H1 (cell line): Measurements from ENCODE around the gene TMBIM6. TPM values are rescaled to one million over a fixed set of nuclear protein-coding genes. Genes with fewer than 3 reads are reported as not detected.

Source experiments
- CTCF ChIA-PET: fragments of 300-600 bp; sonication (Branson Sonifier 250); formaldehyde crosslinking; loops from one replicate; lab custom pipeline; 2021; ENCODE audit not compliant: partially characterized antibody; lab: Charles Lee
- POLR2A ChIA-PET: fragments of 300-600 bp; sonication (Branson Sonifier 250); formaldehyde crosslinking; loops from one replicate; lab custom pipeline; 2021; ENCODE audit warnings: inconsistent platforms; ENCODE audit not compliant: partially characterized antibody; lab: Charles Lee
- DNase-seq, 2 experiments: peaks; one replicate each; pipeline versions ENCODE4 v3.0.0 to v3.0.0-alpha.2; 2010 to 2022; ENCODE audit warnings: low spot score in 2 of 2, low read depth in 1 of 2, mixed read lengths in 1 of 2
- FAIRE-seq: peaks from 2 replicates; lab custom pipeline; 2011; peaks lifted over from hg19 to GRCh38; lab: Jason Lieb, UNC
- H2AFZ ChIP-seq: 2 replicates; pipeline ENCODE4 v1.8.1; 2012; ENCODE audit warnings: low read length, inconsistent platforms
- H2AK5ac ChIP-seq: 2 replicates; pipeline ENCODE4 v1.6.1; 2013; ENCODE audit warnings: low read depth, low read length
- H2BK120ac ChIP-seq: replicated peaks from 2 replicates; pipeline ENCODE3; 2013; ENCODE audit warnings: low read depth, low read length, inconsistent platforms
- H2BK12ac ChIP-seq: 2 replicates; pipeline ENCODE4 v1.6.1; 2013; ENCODE audit warnings: low read depth, low read length
- H2BK15ac ChIP-seq: 2 replicates; pipeline ENCODE4 v1.6.1; 2013; ENCODE audit warnings: low read length
- H2BK20ac ChIP-seq: 2 replicates; pipeline ENCODE4 v1.6.1; 2013; ENCODE audit warnings: low read length
- H2BK5ac ChIP-seq: 2 replicates; pipeline ENCODE4 v1.6.1; 2013; ENCODE audit warnings: low read depth, low read length
- H3K14ac ChIP-seq: 2 replicates; pipeline ENCODE4 v1.6.1; 2013; ENCODE audit warnings: inconsistent platforms; ENCODE audit not compliant: insufficient read length
- H3K18ac ChIP-seq: 2 replicates; pipeline ENCODE4 v1.6.1; 2013; ENCODE audit warnings: low read length; ENCODE audit errors: extremely low read depth
- H3K23ac ChIP-seq: 2 replicates; pipeline ENCODE4 v1.6.1; 2013; ENCODE audit warnings: inconsistent platforms; ENCODE audit not compliant: insufficient read length
- H3K23me2 ChIP-seq: 2 replicates; pipeline ENCODE4 v1.6.1; 2013; ENCODE audit warnings: low read depth, low read length
- H3K27ac ChIP-seq: 2 replicates; pipeline ENCODE4 v1.6.1; 2011; ENCODE audit warnings: low read depth, low read length, inconsistent platforms
- H3K27me3 ChIP-seq, 4 experiments: replicated peaks in 1 of 4; 1 replicate in 1 of 4; 2 replicates in 3 of 4; pipeline versions ENCODE4 v1.6.1 to v1.8.1; 2011 to 2013; ENCODE audit warnings: low read length in 3 of 4, mild to moderate bottlenecking in 3 of 4, inconsistent platforms in 2 of 4, mixed read lengths in 2 of 4, moderate library complexity in 1 of 4; ENCODE audit not compliant: control insufficient read depth in 3 of 4, insufficient read depth in 3 of 4; ENCODE audit errors: extremely low read depth in 1 of 4
- H3K36me3 ChIP-seq, 4 experiments: 2 replicates each; pipeline versions ENCODE4 v1.6.1 to v1.8.1; 2011 to 2013; ENCODE audit warnings: mild to moderate bottlenecking in 4 of 4, low read length in 3 of 4, moderate library complexity in 2 of 4, control low read depth in 1 of 4, inconsistent platforms in 1 of 4; ENCODE audit not compliant: insufficient read depth in 4 of 4, control insufficient read depth in 2 of 4
- H3K4ac ChIP-seq: replicated peaks from 2 replicates; pipeline ENCODE3; 2013; ENCODE audit warnings: low read length, low read depth, mixed read lengths, inconsistent platforms; ENCODE audit not compliant: insufficient read length
- H3K4me1 ChIP-seq, 4 experiments: replicated peaks in 1 of 4; 1 replicate in 1 of 4; 2 replicates in 3 of 4; pipeline versions ENCODE4 v1.6.1 to v1.8.1; 2011 to 2013; ENCODE audit warnings: low read length in 3 of 4, inconsistent platforms in 2 of 4, mixed read lengths in 1 of 4; ENCODE audit not compliant: insufficient read depth in 4 of 4, control insufficient read depth in 3 of 4
- H3K4me2 ChIP-seq, 2 experiments: 2 replicates each; pipeline versions ENCODE4 v1.6.1 to v1.8.1; 2011 to 2013; ENCODE audit warnings: low read depth in 2 of 2, low read length in 2 of 2, control low read depth in 1 of 2, inconsistent platforms in 1 of 2, mild to moderate bottlenecking in 1 of 2; ENCODE audit not compliant: insufficient read depth in 1 of 2
- H3K4me3 ChIP-seq, 4 experiments: fragments of 200-600, 300-600 bp in 1 of 4; sonication (generic), shearing (Covaris generic), sonication (Bioruptor Twin) in 1 of 4; 2 replicates each; pipeline versions ENCODE4 v1.5.1 to v1.8.1; 2011 to 2016; ENCODE audit warnings: low read length in 4 of 4, low read depth in 3 of 4, control low read depth in 2 of 4, inconsistent platforms in 2 of 4, mild to moderate bottlenecking in 2 of 4, mixed read lengths in 1 of 4, moderate library complexity in 1 of 4; ENCODE audit not compliant: insufficient read depth in 2 of 4; ENCODE audit errors: extremely low read depth in 1 of 4
- H3K56ac ChIP-seq: replicated peaks from 2 replicates; pipeline ENCODE3; 2013; ENCODE audit warnings: low read depth, mild to moderate bottlenecking, mixed read lengths, low read length, inconsistent platforms; ENCODE audit not compliant: insufficient read length
- H3K79me1 ChIP-seq: 2 replicates; pipeline ENCODE4 v1.6.1; 2013; ENCODE audit warnings: low read depth, low read length, control low read depth
- H3K79me2 ChIP-seq, 2 experiments: 2 replicates each; pipeline versions ENCODE4 v1.6.1 to v1.8.1; 2012 to 2013; ENCODE audit warnings: low read length in 2 of 2, mild to moderate bottlenecking in 2 of 2, inconsistent platforms in 1 of 2; ENCODE audit not compliant: insufficient read depth in 2 of 2, control insufficient read depth in 1 of 2
- H3K9ac ChIP-seq, 4 experiments: replicated peaks in 1 of 4; 1 replicate in 1 of 4; 2 replicates in 3 of 4; pipeline versions ENCODE4 v1.6.1 to v1.8.1; 2011 to 2013; ENCODE audit warnings: low read depth in 3 of 4, low read length in 3 of 4, control low read depth in 2 of 4, mild to moderate bottlenecking in 2 of 4, moderate library complexity in 2 of 4, inconsistent platforms in 1 of 4; ENCODE audit errors: extremely low read depth in 1 of 4
- H3K9me3 ChIP-seq, 2 experiments: 2 replicates each; pipeline versions ENCODE4 v1.6.1 to v1.8.1; 2012 to 2013; ENCODE audit warnings: mild to moderate bottlenecking in 2 of 2, moderate library complexity in 2 of 2, control low read depth in 1 of 2, inconsistent platforms in 1 of 2, low read depth in 1 of 2, low read length in 1 of 2, mixed read lengths in 1 of 2; ENCODE audit not compliant: insufficient read depth in 2 of 2
- H4K20me1 ChIP-seq, 2 experiments: replicated peaks in 1 of 2; 2 replicates each; pipeline versions ENCODE3 to v1.8.1; 2011 to 2013; ENCODE audit warnings: inconsistent platforms in 2 of 2, low read length in 2 of 2, mild to moderate bottlenecking in 1 of 2; ENCODE audit not compliant: insufficient read depth in 2 of 2, control insufficient read depth in 1 of 2
- H4K5ac ChIP-seq: 2 replicates; pipeline ENCODE4 v1.6.1; 2013; ENCODE audit warnings: low read length, low read depth, mixed read lengths, inconsistent platforms; ENCODE audit not compliant: insufficient read length
- H4K8ac ChIP-seq: 2 replicates; pipeline ENCODE4 v1.8.0; 2013; ENCODE audit warnings: mild to moderate bottlenecking, moderate library complexity, low read length, inconsistent platforms; ENCODE audit not compliant: insufficient read depth; ENCODE audit errors: extremely low read depth
- H4K91ac ChIP-seq: replicated peaks from 2 replicates; pipeline ENCODE3; 2013; ENCODE audit warnings: low read length, mixed read lengths, inconsistent platforms; ENCODE audit not compliant: insufficient read length
- BCL11A ChIP-seq, 2 experiments: IDR thresholded peaks; one replicate each; pipeline ENCODE4 v1.6.1; 2011; ENCODE audit warnings: low read depth in 2 of 2, low read length in 2 of 2, mild to moderate bottlenecking in 2 of 2
- CBX8 ChIP-seq: fragments of 300-800, 300-1000 bp; sonication (generic); IDR thresholded peaks from 2 replicates; pipeline ENCODE4 v1.7.1; 2016; ENCODE audit warnings: low read depth, low read length, borderline replicate concordance
- CTBP2 ChIP-seq: IDR thresholded peaks from 2 replicates; pipeline ENCODE4 v1.7.0; 2011; ENCODE audit warnings: borderline replicate concordance, mild to moderate bottlenecking, moderate library complexity, mixed read lengths, low read length; ENCODE audit not compliant: insufficient read depth, insufficient read length
- HDAC6 ChIP-seq: IDR thresholded peaks from one replicate; pipeline ENCODE4 v1.7.1; 2012; ENCODE audit warnings: low read depth, mild to moderate bottlenecking, inconsistent platforms, low read length, moderate library complexity
- KDM4A ChIP-seq: IDR thresholded peaks from one replicate; pipeline ENCODE4 v1.7.1; 2012; ENCODE audit warnings: low read depth, mild to moderate bottlenecking, moderate library complexity, low read length, inconsistent platforms; ENCODE audit not compliant: severe bottlenecking
- PHF8 ChIP-seq: fragments of 200-600 bp; sonication (generic); conservative IDR thresholded peaks from 2 replicates; pipeline ENCODE4 v1.7.1; 2012; ENCODE audit warnings: low read depth, mild to moderate bottlenecking, inconsistent platforms, low read length, moderate library complexity
- SIRT6 ChIP-seq: IDR thresholded peaks from one replicate; pipeline ENCODE4 v1.7.1; 2012; ENCODE audit warnings: low read length, inconsistent platforms
- SIX5 ChIP-seq: IDR thresholded peaks from 2 replicates; pipeline ENCODE4 v1.6.1; 2011; ENCODE audit warnings: mild to moderate bottlenecking, low read depth, low read length
- SP4 ChIP-seq: IDR thresholded peaks from 2 replicates; pipeline ENCODE4 v1.6.1; 2012; ENCODE audit warnings: low read length, inconsistent platforms
- WGBS, 2 experiments: shearing (Covaris generic) in 1 of 2; methylation state at CpG; one replicate each; pipeline versions ENCODE4 v1.1.6 to v1.1.7; 2013 to 2015; ENCODE audit warnings: low lambda C conversion rate in 2 of 2, mixed read lengths in 2 of 2, inconsistent platforms in 1 of 2, low coverage in 1 of 2, missing lambda C conversion rate in 1 of 2; ENCODE audit not compliant: insufficient replicate concordance in 2 of 2, insufficient coverage in 1 of 2, insufficient read length in 1 of 2; ENCODE audit errors: extremely low coverage in 1 of 2, missing lambda C conversion rate in 1 of 2; 5-methylcytosine and 5-hydroxymethylcytosine counted together
- polyA plus RNA-seq, 7 experiments: library from polyadenylated mRNA; depleted of rRNA in 3 of 7; stranded (reverse) in 5 of 7; unstranded in 2 of 7; fragments of >200 nt in 5 of 7; fragments of 200-250 nt in 2 of 7; gene quantifications; 1 replicate in 5 of 7; 2 replicates in 1 of 7; 4 replicates in 1 of 7; pipeline versions ENCODE4 v1.2.1 to v1.2.3, GENCODE V29; 2011 to 2013; ENCODE audit warnings: missing spikeins in 2 of 7, mixed read lengths in 2 of 7
- total RNA-seq: library from RNA; stranded (reverse); fragmentation: NEBNext Ultra II Directional; extraction: Animal tissue kit (Norgen Biotek cat#: 25700); gene quantifications from 2 replicates; pipeline ENCODE4 v1.2.1, GENCODE V29; 2021
- TF ChIP-seq, protein P1 (sequence below), 3 experiments: IDR thresholded peaks; 1 replicate in 2 of 3; 2 replicates in 1 of 3; pipeline versions ENCODE4 v1.5.1 to v1.6.1; 2011; ENCODE audit warnings: low read length in 3 of 3, mild to moderate bottlenecking in 3 of 3, inconsistent platforms in 2 of 3, low read depth in 1 of 3, moderate library complexity in 1 of 3; ENCODE audit not compliant: insufficient read depth in 1 of 3; ENCODE audit errors: control extremely low read depth in 1 of 3

TMBIM6 gene
- total and polyA plus RNA-seq, 2 of the 8 experiments (the other 6 are each of a cell fraction or from before 2014, with no cell fraction given), result 423 to 556 TPM

DNA sequence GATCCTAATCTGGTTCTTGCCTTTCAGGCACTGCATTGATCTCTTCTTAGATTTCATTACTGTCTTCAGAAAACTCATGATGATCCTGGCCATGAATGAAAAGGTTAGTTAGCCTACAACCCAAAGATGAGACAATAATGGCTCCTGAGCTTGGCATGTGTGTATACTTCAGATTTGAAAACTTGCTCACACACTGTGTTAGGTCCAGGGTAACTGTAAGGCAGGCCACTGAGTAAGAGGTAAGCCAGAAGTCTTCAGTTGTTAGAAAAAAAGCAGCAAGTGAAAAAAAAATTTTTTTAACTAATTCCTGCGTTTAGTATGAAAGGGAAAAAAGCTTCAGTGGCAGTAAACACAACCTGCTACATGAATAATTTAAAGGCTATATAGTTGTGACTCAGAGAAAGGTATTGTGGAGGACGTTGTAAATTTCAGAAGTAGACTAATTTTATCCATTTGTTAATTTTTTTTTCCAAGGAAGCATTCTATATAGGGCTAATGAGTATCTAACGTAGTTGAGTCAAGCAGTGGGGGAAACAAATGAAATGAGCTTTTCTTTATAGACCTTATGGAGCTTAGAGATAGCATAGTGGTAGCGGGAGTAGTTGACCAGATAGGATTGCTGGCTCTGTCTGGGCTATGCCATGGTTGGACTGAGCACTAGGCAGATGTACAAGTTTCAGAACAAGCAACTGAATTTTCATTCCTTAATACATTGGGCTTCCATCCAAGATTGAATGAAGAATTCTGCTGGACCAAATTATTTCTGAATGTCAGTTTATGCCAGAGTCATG lies 20.5 kb downstream of the TMBIM6 start:
- no peak overlapping the region for H3K14ac ChIP-seq
- 86% methylated on average over 4 of the region's 4 CpGs; no CpG with 5 or more reads in 1 of the 2 experiments for WGBS, 2 experiments
- H3K36me3 ChIP-seq, result peaks cover 35 to 74% (median 61%) of the 10 kb centered on the region in 4 experiments
- no peak overlapping the region for H2BK15ac ChIP-seq
- H3K9ac ChIP-seq, result no peak overlapping the region
- no peak overlapping the region for H2AK5ac ChIP-seq
- no peak overlapping the region for H3K27ac ChIP-seq
- H3K4me3 ChIP-seq, result no peak overlapping the region
- no peak overlapping the region for H2BK20ac ChIP-seq
- CTCF ChIA-PET, result interaction anchor here (0.7 to 14.5 kb wide), 29 partner anchors 8 to 205 kb away, joined by 3 to 119 read pairs (median 4); partner anchors contain the start of gene TMBIM6
- no peaks in the 10 kb centered on the region for H3K23me2 ChIP-seq
- no peaks in the 10 kb centered on the region for H3K27me3 ChIP-seq
- H3K4ac ChIP-seq, result no peak overlapping the region
- H3K18ac ChIP-seq, result no peak overlapping the region
- no peaks in the 10 kb centered on the region for H3K79me2 ChIP-seq
- DNase-seq, result no peak
- no peak overlapping the region for H2BK5ac ChIP-seq
- H3K56ac ChIP-seq, result no peak overlapping the region
- no peak overlapping the region for H4K91ac ChIP-seq
- H3K4me1 ChIP-seq, result no peaks in the 10 kb centered on the region
- no peak overlapping the region for H3K23ac ChIP-seq
- no peak for FAIRE-seq
- no peaks in the 10 kb centered on the region for H3K79me1 ChIP-seq
- H2BK12ac ChIP-seq, result no peak overlapping the region
- no peak overlapping the region for H2BK120ac ChIP-seq
- H3K4me2 ChIP-seq, result no peak overlapping the region
- no peaks in the 10 kb centered on the region for H3K9me3 ChIP-seq
- no peak overlapping the region for H4K5ac ChIP-seq
- H4K8ac ChIP-seq, result no peak overlapping the region
- H2AFZ ChIP-seq, result no peak overlapping the region
- H4K20me1 ChIP-seq, result peaks cover 2 to 11% of the 10 kb centered on the region in 2 experiments
- POLR2A ChIA-PET, result interaction anchor here (1.1 to 4.0 kb wide), 5 partner anchors 9 to 48 kb away, joined by 3 to 18 read pairs (median 4); partner anchors contain the start of gene TMBIM6
- TF ChIP-seq HDAC6, result no peak
- TF ChIP-seq SIX5, result no peak
- no peak for TF ChIP-seq BCL11A (IDR thresholded peaks at IDR 0.05; ENCODE audit: low read depth in 2 of 2, low read length in 2 of 2)
- TF ChIP-seq SP4, result no peak
- TF ChIP-seq KDM4A, result no peak
- no peak for TF ChIP-seq PHF8
- TF ChIP-seq SIRT6, result no peak
- no peak for TF ChIP-seq CBX8
- TF ChIP-seq, protein P1, sequence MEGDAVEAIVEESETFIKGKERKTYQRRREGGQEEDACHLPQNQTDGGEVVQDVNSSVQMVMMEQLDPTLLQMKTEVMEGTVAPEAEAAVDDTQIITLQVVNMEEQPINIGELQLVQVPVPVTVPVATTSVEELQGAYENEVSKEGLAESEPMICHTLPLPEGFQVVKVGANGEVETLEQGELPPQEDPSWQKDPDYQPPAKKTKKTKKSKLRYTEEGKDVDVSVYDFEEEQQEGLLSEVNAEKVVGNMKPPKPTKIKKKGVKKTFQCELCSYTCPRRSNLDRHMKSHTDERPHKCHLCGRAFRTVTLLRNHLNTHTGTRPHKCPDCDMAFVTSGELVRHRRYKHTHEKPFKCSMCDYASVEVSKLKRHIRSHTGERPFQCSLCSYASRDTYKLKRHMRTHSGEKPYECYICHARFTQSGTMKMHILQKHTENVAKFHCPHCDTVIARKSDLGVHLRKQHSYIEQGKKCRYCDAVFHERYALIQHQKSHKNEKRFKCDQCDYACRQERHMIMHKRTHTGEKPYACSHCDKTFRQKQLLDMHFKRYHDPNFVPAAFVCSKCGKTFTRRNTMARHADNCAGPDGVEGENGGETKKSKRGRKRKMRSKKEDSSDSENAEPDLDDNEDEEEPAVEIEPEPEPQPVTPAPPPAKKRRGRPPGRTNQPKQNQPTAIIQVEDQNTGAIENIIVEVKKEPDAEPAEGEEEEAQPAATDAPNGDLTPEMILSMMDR (IDR thresholded peaks at IDR 0.05; ENCODE audit: control extremely low read depth in 1 of 3, insufficient read depth in 1 of 3, low read depth in 1 of 3, low read length in 3 of 3), result no peak
- no peak for TF ChIP-seq CTBP2
